Left ventricle myocardium superior (tissue), 1 donor: ENCODE data around the gene SLAMF1. TPM values are rescaled to one million over a fixed set of nuclear protein-coding genes. Genes with fewer than 3 reads are reported as not detected.
"Not testable (repeated sequence)": the region's sequence is repeated elsewhere in the genome, so short reads cannot be mapped to it uniquely, and the experiment has no call there.

ENCODE experiments used
- ATAC-seq: fragments of 200-7000 bp; cut with Tn5 transposase; one replicate; pipeline ENCODE4 v1.9.1; 2020; ENCODE audit warnings: mild to moderate bottlenecking, moderate library complexity
- DNase-seq: peaks from one replicate; pipeline ENCODE4 v3.0.0-alpha.2; 2020
- intact Hi-C: fragments of 100-400 bp; cut with micrococcal nuclease; formaldehyde crosslinking; loops from one replicate; pipeline ENCODE4 v1.11.0; 2022
- total RNA-seq: library from RNA; stranded (reverse); fragmentation: NEBNext Ultra II Directional; extraction: Animal tissue kit (Norgen Biotek cat#: 25700); gene quantifications from one replicate; pipeline ENCODE4 v1.2.1, GENCODE V29; 2021
- donor health status: DM: no; HTN: yes; CAD: no; lungs with severe emphysema.

Gene SLAMF1
- total RNA-seq, 1 donor from 2014 or later = 0.15 TPM

DNA sequence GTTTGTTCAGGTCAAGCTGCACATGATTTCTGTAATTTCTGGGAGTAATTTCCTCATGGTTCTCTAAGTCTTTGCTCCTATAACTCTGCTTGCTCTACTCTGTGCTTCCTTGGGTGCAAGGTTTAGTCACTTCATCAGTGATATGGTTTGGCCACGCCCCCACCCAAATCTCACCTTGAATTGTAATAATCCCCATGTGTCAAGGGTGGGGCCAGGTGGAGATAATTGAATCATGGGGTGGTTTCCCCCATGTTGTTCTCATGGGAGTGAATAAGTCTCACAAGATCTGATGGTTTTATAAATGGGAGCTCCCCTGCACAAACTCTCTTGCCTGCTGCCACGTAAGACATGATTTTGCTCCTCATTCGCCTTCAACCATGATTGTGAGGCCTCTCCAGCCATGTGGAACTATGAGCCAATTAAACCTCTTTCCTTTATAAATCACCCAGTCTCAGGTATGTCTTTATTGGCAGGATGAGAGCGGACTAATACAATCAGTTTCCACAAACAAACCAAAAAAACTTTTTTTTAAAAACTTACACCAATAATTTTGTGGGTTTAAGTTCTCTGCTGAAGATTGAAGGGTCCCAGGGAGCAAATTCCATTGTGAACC, 19.1 kb downstream of the SLAMF1 start:
- DNase-seq, intact Hi-C loops, ATAC-seq: not testable (repeated sequence)

DNA sequence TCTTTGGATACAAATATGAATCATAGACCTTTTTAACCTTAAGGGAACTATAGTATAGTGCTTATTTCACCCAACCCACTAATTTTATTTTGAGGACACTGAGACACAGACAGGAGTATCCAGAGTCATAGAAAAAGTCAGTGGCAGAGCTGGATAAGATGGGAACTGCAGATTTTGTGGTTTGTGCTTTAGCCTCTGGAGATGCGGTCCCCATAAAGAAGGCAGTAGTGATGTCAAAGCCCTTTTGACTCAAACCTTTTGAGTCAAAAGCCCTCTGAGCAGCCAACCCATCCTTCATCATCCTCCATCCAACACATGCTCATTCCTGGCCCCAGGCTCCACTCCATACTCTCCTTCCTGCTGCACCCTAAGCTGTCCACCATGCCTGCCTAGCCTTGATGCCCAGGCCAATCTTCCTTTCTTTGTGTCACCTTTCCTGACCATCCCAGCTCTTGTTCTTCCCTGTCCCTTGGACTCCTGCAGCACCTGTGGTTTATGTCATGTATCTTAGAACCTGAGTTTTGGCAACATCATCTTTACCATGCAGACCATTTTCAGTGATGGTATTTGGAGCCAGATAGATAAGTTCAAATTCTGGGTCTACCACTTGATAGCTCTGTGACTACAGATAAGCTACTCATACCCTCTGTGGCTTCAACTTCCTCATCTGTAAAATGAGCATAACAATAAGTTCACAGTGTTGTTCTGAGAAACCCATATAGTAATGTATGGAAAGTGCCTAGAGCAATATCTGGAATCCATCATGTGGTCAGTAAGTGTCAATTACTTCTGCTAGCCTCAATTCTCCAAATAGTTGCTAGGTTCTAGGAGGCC, 20.1 kb downstream of the SLAMF1 start:
- intact Hi-C loops = no loop called here
- no peak for ATAC-seq
- no peak for DNase-seq

DNA sequence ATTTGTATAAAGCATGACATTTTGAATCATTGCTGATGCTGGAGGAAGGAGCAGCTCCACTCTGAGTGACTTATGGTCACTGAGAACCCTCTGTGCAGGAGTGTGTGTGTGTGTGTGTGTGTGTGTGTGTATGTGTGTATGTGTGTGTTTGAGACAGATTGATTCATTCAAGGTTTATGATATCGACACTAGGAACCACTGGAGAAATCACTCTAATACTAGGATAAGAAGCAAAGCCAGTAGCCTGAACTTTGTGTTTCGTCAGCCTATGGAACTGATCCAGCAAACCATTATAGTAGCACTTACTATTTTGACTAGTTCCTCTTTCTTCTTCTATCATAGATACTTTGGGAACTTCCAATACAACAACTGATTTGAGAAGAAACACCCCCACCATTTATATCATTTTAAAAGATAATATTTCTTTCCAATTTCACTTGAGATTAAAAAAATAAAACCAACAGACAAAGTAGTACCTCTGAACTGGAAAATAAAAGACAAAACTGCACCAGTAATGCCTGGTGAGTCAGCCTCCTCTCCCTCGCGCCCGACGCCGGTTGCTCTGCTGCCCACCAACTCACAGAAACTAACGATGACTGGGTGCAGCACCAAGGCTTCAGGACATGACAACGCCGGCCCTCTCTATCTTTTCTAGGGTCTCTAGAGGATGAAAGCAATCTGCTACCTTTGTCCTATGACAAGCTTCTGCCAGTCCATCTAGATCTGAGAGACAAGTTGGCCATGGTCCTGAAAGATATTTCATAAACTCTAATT, 20.9 kb downstream of the SLAMF1 start:
- no peak for ATAC-seq
- intact Hi-C loops = no loop called here
- DNase-seq = no peak

DNA sequence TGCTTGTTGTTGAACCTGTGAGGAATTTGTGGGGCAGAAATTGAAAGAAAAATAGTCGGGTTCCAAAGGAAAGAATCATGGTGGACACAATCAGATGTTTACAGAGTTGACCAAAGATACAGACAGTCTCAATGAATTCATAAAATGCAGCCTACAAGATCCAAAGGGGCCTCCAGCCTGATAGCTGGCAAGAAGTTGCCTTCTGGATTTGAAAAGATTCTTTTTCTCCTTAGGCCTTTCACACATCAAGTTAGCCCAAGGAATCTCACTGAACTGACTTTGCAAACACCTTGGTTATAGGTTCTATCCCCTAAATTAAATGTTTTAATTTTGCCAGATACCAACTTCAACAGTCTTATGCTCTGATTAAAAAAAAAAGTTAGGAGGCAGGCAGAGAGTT, 21.5 kb downstream of the SLAMF1 start:
- intact Hi-C loops = no loop called here
- DNase-seq = no peak
- ATAC-seq = no peak

DNA sequence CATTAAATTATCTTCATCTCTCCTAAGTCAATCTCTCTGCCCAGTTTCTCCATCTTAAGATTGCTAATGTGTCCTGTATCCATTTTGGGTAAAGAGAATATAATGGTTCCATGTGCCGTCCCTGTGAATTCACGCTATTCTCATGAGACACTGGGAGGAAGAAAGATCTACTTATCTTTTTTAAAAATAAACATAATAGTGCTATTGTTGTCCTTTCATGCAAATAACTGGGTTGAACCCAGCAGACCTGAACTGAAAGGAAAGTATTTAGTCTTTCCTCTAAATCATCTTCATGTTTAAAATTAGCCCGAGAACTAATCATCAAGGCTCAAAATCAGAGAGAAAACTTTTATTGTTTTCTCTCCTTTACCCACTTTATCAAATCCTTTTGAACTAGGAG, 22.4 kb downstream of the SLAMF1 start:
- ATAC-seq (no peak), DNase-seq (no peak)
- intact Hi-C loops = no loop called here

DNA sequence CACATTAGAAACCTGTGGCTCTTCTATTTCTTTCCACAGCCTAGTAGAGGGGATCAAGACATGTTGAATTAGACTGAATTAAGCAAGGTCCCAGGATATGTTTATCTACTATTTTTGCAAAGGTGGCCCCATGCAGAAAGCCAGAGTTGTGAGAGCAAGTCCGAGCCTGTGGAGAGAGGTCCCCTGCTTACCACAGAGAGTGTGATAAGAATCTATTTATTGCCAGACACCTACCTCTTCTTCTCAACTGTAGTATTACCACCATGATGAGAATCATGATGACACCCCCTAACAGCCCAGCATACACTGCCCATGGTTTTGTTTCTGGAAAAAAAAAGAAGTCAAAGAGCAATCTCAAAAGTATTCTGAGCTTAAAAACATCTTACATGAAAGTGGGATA, 23.0 kb downstream of the SLAMF1 start:
- ATAC-seq (no peak), DNase-seq (no peak)
- intact Hi-C loops = no loop called here

DNA sequence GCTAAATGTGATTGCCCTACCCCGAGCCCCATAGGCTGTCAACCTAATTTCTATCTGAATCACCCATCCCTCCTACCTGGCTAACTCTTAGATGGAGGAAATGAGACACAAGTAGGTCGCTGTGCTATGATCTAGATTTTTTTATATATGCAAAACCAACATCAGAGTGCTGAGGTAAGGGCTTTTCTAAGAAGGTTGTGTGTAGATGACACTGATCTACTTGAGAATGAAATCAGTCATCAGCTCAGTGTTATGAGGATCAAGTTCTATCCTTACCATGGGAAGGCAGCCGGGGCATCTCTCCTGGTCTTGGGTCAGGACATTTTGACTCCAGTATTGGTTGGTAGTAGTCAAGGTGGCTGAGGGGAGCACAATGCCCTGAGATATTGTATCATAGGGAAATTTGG, 23.6 kb downstream of the SLAMF1 start:
- no peak for ATAC-seq
- DNase-seq = no peak
- intact Hi-C loops = no loop called here

DNA sequence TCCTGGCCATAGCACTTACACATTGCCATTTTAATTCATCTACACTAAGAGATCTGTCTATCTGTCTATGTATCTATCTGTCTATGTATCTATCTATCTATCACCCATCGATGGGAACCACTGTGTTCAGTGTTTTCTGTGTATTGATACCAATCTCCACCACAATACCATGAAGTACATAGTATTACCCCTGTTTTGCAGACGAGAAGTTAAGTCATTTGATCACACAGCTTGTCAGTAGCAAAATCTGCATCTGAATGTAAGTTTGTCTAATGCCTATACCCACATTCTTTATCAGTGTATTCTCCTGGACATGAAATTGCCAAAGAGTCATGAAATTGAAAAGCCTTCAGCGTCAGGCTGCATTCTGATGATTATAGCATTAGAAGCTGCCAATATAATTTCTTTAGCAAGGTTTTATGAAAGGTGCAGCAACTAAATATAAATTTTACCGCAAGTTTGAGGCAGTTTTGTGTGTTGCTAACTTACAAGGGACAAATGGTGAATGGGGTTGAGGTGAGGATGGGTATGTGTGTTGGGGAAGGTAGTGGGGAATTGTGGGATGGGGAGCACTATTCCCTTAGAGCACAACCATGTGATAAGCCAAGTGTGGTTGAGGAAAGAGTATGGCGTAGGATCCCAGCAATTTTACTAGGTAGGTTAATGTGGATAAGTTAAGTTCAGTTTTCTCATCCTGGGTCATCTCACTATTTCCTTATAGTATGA, 24.2 kb downstream of the SLAMF1 start:
- ATAC-seq = no peak
- DNase-seq = no peak
- intact Hi-C loops = no loop called here

DNA sequence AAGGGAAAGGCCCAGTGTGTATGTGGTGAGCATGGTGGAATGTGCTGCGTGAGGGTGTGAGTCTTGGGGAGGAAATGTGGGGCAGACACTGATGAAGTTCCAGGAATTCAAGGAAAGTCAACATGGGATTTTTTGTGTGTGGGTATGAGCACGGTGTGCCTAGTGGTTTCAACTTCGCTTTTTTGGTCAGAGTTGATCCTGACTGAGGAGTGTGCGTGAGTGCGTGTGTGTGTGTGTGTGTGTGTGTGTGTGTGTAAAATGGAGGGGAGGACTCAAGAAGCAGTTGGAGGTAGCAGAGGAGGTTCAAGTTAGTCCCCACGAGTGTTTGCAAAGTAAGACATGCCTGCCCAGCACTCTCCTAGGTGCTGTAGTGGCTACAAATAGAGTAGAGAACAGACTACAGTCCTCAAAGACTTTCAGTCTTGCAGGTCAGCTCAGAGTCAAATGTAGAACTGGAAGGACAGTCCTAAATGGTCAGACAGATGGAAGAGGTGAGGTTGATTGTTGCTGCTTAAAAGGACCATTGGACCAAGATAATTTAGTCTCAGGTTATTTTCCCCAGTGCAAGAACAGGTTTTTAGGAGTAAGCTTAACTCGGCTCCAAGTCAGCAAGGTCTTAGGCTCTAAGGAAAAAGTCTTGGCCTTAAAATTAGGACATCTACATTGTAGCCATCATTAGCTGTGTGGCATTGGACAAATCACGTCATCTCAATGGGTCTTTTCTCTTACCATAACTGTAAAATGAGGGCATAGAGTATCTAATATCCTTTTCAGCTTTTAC, 25.0 kb downstream of the SLAMF1 start:
- DNase-seq = no peak
- no peak for ATAC-seq
- intact Hi-C loops = no loop called here

DNA sequence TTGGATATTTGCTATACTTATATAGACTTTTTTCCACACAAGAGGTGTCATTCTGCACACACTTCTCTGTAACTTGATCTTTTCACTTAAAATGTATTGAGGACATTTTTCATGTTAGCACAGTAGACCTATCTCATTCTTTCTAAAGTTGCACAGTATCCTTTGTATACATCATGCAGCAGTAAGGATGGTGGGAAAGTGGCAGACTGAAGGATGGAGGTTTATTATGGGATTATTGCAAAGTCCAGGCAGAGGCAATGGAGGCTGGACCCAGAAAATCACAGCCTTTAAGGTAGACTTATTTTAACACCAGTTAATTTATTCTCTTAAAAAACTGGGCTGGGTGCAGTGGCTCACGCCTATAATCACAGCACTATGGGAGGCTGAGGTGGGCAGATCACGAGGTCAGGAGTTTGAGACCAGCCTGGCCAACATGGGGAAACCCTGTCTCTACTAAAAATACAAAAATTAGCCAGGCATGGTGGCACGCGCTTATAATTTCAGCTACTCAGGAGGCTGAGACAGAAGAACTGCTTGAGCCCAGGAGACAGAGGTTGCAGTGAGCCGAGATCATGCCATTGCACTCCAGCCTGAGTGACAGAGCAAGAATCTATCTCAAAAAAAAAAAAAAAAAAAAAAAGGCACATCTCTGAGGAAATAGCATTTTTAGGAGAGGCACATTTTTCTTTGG, 25.8 kb downstream of the SLAMF1 start:
- DNase-seq (no peak), ATAC-seq (no peak)
- intact Hi-C loops = no loop called here

DNA sequence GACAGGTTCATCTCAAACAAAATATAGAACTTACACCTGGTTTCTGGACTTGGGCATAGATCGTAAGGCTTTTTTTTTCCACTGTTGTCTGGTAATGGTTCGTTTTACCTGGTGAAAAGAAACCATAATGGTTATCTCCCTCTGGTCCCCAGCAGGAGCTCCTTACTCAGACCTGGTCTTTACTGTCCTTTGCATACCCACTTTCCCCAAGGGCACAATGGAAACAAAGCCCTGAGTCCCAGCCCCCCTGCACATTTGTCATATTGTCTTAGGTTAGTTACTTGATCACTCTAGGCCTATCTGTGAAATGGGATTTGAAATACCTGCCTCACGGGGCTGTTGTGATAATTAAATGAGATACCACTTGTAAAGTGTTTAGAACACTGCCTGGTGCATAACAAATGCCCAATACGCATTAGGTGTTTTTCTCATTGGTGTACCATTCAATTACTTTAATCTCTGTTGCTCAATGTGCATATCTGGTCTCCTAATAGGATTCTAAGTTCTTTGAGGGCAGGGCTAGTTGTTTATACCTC, 27.0 kb downstream of the SLAMF1 start:
- intact Hi-C loops = no loop called here
- ATAC-seq (no peak), DNase-seq (no peak)

DNA sequence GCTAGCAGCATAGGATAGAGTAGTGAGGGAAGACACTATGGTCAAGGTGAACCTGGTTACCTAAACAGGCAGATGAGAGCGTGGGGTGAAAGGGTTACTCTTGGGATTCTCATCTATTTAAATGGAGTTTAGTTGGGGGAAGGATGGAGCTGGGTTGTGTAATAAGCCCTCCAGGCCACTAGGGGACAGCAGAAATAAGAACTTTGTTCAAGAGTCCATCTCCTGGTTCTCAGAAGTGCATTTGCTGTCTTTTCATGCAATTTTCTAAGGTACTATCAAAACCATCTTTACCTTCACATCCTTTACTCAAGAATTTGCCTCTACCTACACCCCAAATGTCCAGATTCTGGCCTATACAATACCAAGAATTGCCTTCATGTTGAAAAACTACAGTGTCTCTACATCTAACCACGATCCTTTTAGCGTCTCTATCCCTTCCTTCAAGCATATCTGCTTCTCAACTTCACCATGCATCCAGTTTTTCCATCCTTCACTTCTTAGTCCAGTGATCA, 28.0 kb downstream of the SLAMF1 start:
- DNase-seq (no peak), ATAC-seq (no peak)
- intact Hi-C loops = no loop called here

DNA sequence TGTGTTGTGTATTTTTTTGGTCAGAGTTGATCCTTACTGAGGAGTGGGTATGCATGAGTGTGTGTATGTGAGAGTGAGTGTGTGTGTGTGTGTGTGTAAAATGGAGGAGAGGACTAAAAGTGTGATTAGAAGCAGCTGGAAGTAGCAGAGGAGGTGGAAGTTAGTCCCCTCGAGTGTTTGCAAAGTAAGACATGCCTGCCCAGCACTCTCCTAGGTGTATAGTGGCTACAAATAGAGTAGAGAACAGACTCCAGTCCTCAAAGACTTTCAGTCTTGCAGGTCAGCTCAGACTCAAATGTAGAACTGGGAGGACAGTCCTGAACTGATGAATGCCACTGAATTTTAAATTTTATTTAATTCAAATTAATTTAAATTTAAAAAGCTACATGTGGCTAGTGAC, 28.5 kb downstream of the SLAMF1 start:
- no peak for DNase-seq
- intact Hi-C loops = no loop called here

DNA sequence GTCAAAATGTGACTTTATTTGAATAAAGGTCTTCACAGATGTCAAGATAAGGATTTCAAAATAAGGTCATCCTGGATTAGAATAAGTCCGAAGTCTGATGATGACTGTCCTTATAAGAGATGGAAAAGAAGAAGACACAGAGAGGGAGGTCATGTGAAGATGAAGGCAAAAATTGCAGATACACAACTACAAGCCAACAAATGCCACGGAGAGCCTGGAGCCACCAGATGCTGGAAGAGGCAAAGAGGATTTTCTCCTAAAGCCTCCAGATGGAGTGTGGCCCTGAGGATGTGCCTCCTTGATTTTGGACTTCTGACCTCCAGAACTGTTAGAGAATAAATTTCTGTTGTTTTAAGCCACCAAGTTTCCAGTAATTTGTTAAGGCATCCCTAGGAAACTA, 31.2 kb downstream of the SLAMF1 start:
- ATAC-seq = no peak
- DNase-seq = no peak
- intact Hi-C loops = no loop called here

More for the DNA sequence above, 28.5 kb downstream of the SLAMF1 start:
- no peak for ATAC-seq

DNA sequence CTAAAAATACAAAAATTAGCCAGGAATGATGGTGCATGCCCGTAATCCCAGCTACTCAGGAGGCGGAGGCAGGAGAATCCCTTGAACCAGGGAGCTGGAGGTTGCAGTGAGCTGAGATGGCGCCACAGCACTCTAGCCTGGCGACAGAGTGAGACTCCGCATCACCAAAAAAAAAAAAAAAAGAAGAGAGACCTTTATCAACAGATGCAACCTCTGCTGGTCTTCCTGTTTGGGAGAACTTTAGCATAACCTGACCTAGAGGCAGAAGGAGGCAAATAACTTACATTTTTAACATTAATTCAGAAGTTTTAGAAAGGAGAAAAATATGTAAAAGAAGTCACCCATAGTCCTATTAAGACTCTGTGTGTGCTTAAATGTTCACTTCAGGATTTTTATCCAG, 32.4 kb downstream of the SLAMF1 start:
- ATAC-seq = no peak
- intact Hi-C loops = no loop called here
- no peak for DNase-seq

DNA sequence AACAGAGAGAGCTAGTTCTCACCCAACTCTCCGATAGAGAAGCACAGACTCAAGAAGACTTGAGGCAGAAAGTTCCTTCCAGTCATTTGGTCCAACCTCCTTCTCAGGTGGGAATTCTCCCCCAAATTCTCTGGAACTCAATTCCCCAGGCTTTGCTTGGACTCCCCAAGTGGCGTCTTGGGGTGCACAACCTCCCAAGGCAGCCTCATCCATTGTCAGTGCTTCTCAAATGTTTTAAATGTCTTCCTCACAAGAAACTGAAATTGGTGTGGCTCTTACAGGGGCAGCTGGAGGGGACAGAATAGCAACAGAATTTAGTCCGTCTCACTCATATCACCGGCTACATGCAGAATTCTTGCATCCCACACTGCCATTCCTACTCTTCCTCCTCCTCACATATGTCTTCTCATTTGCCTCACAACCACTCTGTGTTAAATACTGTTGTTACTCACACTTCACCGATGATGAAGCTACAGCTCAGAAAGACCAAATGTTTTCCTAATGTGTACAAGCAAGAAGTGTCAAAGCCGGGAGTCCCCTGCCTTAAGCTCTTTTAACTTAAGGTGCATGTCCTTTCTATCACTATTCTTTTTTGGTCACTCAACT, 34.1 kb downstream of the SLAMF1 start:
- DNase-seq (no peak), ATAC-seq (no peak)
- intact Hi-C loops = no loop called here

DNA sequence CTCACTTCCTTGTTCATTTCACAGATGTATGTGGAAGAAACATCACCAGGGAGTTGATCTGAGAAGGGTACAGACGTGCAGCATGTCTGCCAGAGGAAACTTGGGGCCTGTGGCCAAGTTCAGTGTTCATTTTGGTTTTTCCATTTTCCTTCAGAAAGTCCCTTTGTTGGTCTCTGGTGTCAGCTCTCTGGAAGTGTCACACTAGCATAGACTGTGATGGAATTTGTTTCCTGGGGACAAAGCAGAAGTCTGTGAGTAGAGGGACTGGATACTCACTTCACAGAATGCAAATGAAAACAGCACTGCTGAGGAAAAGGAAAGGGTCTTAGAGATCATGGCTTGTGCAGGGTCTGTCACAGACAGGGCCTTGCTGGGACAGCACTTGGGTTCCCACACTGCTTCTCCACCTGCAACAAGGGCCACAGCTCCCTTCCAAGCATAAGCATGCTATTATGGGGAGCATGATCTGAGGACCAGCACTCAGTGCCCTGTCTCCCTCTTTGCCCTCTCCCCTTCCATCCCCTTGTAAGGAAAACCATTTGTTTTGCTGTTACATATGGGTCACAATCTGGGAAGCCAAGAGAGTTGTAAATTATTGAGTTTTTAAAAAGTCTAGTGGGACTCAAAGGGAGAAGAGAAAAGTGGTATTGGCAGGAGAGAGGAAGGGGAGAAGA, 36.1 kb downstream of the SLAMF1 start:
- ATAC-seq (no peak), DNase-seq (no peak)
- intact Hi-C loops = no loop called here
